HG03159 (cell line): ENCODE measurements around the gene PLEKHG1.

ENCODE experiments used
- ATAC-seq: cut with Tn5 transposase; IDR thresholded peaks from one replicate; pipeline ENCODE4 v1.9.1; 2021; ENCODE audit warnings: mild to moderate bottlenecking, moderate library complexity; ENCODE audit not compliant: unreplicated experiment

PLEKHG1 gene

GRCh38 chr6:150637266-150637665, 37.6 kb downstream of the PLEKHG1 start:
- no peak for ATAC-seq

- ATAC-seq, result no peak
Observed at GRCh38 chr6:150638267-150638666, 38.6 kb downstream of the PLEKHG1 start.

GRCh38 chr6:150638765-150639164, 39.1 kb downstream of the PLEKHG1 start:
- ATAC-seq, result no peak

GRCh38 chr6:150639823-150640331, 40.2 kb downstream of the PLEKHG1 start:
- ATAC-seq, result no peak

GRCh38 chr6:150640556-150641209, 41.0 kb downstream of the PLEKHG1 start:
- ATAC-seq, result no peak

- peak; percentile 73 for ATAC-seq
Observed at GRCh38 chr6:150641398-150642139, 41.9 kb downstream of the PLEKHG1 start.

GRCh38 chr6:150646228-150646627, 46.5 kb downstream of the PLEKHG1 start:
- ATAC-seq, result no peak

GRCh38 chr6:150647051-150647450, 47.4 kb downstream of the PLEKHG1 start:
- ATAC-seq, result no peak
